Fibroblast of skin of scalp (primary cell): Measurements from ENCODE around the gene SPX. TPM values are rescaled to one million over a fixed set of nuclear protein-coding genes. Genes with fewer than 3 reads are reported as not detected.

Experiments
- DNase-seq: peaks from one replicate; pipeline ENCODE4 v3.0.0-alpha.2; 2013
- polyA plus RNA-seq, 2 experiments: library from polyadenylated mRNA; unstranded; fragments of 120-200 nt; gene quantifications; one replicate each; pipeline ENCODE4 v1.2.1, GENCODE V29; 2013; ENCODE audit not compliant: insufficient read length in 2 of 2

The SPX gene, protein sequence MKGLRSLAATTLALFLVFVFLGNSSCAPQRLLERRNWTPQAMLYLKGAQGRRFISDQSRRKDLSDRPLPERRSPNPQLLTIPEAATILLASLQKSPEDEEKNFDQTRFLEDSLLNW
- 1.1 TPM for polyA plus RNA-seq (2013, experiment 1 of 2; ENCODE audit: insufficient read length)
- 2.0 TPM for polyA plus RNA-seq (2013, experiment 2 of 2; ENCODE audit: insufficient read length)

DNA sequence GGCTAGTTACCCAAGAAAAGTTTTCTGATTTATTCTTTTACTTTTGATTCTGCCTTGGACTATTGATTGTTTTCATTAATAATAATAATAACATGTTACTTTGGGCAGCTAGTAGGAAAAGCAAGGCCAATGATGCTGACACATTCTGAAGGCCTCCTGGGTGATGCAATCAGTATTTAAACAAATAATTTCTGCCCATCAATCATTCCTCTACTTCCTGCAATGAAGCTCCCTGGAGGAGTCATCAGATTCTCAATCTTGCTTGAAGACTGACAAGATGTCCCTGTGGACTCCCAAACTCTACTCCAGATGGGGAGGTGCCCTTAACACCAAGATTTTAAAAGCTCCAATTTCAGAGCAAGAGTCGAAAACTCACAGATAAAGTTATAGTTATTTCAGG is at the start of gene SPX:
SPX (plus strand) TSS at position 244 of the 400 bp plus-strand sequence. CDS start 177 bp downstream, outside the sequence.
- DNase-seq = peak; percentile 46

DNA sequence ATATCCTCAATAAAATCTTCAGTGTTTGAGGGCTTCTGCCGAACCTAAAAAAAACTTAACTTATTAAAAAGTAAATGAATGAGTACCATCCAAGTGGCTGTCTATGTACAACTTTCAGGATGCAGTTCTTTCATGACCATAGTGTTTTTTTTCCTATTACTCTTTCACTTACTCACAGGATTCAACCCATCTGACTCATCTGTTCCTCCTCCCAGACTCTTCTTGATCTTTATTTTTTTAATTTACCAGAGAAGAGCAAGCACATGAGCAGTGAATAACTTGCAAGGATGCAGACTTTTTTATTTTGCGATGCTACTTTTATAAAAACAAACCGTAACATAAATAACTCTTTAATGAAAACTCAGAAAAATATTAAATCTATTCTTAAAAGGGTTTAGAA is 49.1 kb upstream of the SPX start:
- DNase-seq = peak; percentile 38

DNA sequence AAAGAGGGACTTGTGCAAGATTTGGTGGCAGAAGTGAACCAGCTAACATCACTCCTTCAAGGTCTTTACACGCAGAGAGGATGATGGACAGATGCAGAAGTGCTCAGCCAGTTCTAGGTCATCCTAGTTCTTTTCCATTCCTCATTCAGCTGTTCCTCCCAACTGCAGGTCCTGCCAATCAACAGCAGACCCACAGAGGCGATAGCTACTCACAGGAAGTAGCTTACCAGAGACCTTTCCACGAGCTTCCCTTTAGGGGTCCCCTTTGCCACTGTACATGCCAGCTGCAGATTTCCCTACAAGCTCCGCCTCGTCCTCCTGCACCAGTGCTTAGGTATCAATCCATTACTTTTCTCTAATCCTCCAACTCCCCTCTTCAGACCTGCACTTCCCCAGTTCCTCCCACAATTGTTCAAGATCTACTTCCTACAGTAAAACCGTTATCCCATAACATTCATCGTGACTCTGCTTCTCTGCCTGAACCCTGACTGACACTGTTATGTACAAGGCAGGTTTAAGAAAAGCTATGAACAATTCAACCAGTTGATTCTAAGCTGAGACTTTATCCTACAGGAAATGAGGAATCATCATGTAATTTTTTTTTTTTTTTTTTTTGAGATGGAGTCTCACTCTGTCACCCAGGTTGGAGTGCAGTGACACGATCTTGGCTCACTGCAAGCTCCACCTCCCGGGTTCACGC is 47.2 kb upstream of the SPX start:
- DNase-seq = no peak

DNA sequence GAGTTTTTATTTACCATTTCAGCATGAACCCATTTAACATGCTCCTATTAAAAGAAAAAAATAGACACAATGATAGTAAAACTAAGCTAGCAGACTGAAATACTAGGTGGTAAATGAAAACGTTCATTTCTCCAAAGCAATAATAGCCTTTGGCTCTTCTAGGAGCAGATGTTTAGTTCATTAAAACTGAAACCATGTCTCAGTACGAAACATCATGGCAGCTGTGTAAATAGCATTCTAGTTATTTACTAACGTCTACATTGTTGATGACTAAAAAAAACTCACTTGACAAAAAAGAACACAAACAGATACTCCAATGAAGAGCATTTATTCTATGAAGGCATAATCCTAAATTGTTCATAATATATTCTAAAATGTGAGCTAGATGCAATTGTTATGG is 42.6 kb upstream of the SPX start:
- DNase-seq = no peak

DNA sequence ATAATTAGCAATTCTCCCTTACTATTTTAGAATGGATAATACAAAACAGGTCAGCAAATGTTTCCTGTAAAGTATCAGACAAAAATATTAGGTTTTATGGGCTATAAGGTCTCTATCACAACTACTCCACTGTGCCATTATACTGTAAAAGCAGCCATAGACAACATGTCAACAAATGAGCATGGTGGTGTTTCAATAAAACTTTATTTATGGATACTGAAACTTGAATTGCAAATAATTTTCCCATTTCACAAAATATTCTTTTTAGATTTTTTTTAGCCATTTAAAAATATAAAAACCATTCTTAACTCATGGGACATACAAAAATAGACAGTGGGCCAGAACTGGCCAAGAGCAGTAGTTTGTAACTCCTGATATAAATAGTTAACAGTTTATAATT is 40.1 kb upstream of the SPX start:
- no peak for DNase-seq

DNA sequence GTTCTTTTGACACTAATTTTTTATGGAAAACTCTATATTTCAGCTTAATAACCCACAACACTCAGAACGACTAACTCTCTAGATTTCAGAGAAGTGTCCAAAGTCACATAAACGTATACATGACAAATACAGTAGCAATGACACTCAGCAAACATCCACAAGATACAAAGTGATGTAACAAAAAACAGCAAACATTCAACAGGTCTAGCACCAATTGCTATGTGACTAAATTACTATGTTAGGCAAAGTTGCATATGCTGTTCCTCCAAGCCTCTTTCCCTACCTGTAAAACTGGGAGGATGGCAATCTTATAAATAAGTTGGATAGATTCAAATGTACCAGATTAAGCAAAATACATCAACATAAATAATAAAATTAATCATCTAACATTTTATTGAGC is 26.3 kb upstream of the SPX start:
- DNase-seq = no peak

DNA sequence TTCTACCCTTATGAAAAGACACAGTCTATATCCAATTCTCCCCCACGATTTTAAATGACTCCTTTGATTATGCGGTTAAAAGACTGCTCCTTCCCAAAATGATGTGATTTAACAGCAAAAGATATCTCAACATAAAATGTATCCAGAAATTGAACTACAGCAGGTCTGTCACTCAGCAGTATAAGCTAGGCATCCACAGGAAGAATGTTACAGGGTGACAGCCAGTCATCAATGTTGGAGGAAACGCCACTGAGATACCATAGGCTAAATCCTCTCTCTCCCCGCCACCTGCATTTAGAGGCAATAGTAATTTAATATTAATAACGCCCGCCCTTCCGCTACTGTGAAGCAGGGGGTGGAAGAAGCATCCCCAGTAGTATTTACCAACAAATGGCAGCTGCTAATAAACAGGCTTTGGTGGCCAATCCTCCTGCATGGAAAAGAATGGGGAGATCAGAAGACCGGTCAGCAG is 25.3 kb upstream of the SPX start:
- no peak for DNase-seq

DNA sequence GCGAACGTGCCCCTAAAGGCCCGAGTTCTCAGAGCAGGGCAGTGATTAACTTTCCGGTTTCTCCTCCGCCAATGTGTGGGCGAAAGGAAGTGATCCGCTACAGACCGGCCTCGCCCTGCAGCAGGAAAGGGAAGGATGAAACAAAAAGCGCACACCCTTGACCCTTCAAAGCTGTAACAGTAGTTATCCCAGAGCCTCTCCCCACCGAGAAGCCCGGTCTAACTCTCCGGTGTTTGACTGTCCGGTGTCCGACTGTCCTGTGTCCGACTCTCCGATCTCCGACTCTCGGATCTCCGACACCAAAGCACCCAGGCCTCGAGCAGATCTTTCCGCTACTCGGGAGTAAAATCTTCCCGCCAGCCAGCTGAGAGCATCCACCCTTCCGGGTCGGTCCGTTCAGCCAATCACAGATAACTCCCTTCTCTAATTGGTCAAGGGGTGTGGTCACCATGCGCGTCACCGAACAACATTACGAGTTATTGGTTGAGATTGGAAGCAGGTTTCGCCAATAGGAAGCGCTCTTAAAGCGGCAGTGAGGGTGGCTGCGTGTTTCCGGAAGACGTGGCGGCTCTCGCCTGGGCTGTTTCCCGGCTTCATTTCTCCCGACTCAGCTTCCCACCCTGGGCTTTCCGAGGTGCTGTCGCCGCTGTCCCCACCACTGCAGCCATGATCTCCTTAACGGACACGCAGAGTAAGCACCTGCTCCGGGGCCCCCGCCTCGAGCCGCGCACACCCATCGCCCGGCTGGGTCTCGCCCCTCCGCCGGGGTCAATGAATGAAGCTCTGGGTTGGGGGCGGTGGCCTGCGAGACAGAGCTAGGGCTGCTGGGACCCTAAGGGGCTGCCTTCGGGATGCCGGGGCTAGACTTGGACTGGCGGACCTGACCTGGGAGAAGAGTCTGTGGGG is 24.6 kb upstream of the SPX start, which contains the start of the genes GOLT1B and RECQL:
GOLT1B (plus strand) TSS at position 532 of the 906 bp plus-strand sequence; CDS start at position 667, 135 bp downstream.
RECQL (minus strand) TSS at position 378 of the 906 bp plus-strand sequence. CDS start 2,065 bp downstream, outside the sequence.
- peak; percentile 99 for DNase-seq

DNA sequence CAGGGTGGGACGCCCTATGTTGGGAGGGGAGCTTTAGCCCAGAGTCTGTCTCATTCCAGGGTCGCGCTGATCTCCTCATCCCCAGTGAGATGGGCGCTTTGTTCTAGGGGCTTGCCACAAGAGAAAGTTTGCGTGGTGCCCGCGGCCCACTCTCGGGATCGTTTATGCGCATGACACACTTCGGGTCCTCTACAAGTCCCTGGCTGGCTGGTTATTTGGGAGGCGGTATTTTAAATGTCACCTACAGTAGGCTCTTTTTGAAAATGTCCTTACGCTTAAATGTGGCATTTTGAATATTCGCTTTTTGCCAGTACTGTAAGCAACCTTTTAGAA is 24.0 kb upstream of the SPX start:
- peak; percentile 39 for DNase-seq

DNA sequence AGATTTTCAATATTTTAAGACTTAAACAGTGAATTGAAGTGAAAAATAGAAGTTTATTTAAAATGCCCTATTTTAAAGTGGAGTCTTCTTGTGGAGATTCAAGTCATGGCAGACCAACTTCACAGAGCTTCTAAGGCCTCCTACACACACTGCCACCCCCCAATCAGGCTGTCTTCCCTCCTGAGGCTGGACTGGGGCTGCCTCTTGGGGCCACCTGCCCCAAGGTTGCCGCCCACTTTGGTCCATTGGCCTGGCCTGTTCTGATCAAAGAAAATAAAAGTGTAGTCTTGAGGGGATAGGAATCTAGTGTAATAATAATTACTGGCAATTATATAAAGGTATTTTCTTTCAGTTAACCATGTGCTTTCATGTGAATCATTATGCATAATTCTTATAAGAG is 23.2 kb upstream of the SPX start:
- no peak for DNase-seq

DNA sequence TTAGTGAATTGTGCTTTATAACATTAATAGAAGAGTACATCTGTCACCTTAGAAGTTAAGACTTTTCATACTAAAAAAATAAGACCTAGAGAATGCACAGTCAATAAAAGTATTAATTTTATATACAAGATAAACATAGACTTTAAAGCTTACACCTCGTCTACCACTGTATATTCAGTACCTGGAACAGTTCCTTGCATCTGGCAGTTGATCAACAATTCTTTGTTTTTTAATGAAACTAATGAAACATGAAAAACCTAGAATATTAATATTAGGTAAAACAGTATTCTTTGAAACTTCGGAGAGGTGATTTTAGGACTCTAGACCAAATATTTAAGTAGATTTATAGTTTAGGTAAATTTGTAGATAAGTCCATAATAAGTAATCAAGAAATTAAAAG is 20.2 kb upstream of the SPX start:
- DNase-seq = no peak

DNA sequence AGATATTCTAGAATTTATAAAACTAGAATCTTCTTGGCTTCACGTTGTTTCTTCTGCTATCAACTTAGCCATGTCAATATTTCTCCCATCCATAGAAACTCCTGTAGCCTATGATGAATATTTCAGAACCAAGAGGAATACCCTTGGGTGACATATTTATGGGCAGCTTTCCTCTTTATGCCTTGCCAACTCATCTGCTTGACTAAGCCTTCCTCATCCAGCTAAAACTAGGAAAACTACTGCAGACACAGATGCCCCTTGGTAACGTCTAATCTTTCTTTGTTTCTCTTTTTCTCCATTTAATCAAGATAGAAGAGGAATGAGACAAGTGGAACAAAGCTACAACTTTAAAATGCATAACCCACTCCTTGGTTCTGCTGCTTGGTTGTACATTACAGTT is 18.2 kb upstream of the SPX start:
- no peak for DNase-seq

DNA sequence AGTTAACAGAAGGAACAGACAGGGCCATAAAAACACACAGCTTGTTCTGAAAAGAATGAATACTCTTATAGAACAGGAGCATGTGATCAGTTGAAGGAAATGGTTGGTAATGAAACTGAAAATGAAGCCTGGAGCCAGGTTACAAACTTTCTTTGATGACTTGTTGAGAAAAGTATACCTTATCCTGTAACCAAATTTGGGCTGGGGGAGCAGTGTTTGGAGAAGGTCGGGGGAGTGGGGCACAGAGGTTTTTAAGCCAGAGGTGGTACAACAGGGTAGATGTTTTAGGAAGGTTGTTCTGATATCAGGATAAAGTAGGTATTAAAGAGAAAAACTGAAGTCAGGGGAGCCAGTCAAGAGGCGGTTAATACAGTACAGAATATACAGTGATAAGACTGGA is 16.3 kb upstream of the SPX start:
- DNase-seq = no peak

DNA sequence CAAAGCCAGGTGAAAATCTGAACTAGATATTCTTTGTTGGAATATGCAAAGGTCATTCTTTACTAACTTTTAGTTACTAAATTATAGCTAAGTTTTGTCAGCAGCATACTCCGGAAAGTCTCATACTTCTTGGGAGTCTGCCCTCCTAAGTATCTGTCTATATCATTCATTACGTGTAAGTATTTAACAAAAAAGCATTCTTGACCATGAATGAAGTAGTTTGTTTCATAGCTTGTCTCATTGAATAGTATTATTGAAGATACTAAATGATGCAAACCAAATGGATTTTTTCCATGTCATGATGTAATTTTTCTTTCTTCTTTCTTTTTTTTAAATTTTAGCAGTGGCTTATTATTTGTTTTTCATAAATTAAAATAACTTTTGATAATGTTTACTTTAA is 9.8 kb upstream of the SPX start:
- DNase-seq = no peak

DNA sequence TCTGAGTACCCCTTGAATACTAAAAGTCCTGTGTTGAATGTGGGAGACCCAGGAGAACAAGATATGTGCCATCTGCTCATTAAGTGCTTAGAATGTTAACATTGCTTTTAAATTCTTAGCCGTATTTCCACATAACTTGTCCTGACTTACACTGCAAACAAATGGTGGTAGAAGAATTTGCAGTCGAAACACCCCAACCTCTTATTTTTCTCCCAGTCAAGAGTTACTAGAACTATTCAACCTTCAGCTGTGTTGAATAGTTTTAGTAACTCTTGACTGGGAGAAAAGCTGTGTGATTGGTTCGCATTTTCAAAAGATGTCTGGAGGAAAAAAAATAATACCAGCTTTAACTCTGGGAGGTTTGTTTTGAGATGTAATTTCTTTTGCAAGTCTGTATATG is 7.6 kb upstream of the SPX start:
- DNase-seq = no peak

DNA sequence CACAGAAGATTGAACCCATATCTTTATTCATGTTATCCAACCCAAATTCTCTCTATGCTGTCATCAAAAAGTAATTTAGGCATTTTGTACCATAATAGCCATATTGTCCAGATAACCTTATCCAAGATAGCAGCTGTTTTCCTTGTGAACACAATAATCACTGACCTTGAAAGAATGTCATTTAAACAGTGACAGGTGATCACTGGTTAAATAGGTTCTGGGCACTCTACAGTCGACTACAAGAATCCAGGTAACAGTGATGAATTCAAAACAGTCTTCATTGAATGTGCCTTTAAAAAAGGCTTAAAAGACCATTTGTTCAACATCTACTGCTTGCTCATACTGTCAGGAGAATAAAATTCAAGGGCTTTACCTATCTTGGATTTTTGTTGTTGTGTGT is 4.6 kb upstream of the SPX start:
- no peak for DNase-seq

DNA sequence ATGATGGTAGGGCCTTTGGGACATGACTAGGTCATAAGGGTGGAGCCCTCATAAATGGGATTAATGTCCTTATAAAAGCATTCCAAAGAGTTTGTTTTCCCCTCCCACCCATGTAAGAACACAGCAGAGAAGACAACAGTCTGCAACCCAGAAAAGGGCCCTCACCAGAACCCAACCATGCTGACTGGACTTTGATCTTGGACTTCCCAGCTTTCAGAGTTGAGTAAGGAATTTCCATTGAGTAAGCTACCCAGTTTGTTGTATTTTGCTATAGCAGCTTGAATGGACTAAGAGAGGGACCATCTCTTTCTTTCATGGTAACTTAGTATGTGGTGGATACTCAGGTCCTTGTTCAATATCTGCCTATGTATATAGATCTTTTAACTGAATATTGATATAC is 2.9 kb upstream of the SPX start:
- no peak for DNase-seq

DNA sequence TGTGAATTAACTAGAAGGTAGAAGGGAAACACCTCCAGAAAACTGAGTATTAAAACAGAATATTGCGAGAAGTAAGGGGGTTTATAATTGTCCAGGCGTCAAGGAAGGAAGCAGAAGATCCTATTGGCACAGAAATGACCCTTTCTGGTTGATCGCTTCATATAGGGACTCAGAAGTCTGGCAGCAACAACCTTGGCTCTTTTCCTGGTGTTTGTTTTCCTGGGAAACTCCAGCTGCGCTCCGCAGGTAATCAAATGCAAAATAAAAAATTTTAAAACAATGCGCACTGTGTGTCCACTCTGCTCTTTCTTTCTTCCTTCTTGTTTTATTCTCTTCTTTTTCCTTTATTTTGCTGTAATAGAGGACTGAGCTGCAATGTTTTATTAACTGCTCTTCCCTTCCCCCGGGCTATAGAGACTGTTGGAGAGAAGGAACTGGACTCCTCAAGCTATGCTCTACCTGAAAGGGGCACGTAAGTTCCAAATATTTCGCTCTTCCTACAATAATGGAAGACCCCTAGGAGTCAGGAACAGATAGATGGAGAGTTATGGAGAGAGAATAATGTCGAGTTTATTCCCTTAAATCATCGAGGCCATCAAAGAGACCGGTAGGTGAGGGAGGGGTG is 737 bp downstream of the SPX start:
- DNase-seq = no peak

DNA sequence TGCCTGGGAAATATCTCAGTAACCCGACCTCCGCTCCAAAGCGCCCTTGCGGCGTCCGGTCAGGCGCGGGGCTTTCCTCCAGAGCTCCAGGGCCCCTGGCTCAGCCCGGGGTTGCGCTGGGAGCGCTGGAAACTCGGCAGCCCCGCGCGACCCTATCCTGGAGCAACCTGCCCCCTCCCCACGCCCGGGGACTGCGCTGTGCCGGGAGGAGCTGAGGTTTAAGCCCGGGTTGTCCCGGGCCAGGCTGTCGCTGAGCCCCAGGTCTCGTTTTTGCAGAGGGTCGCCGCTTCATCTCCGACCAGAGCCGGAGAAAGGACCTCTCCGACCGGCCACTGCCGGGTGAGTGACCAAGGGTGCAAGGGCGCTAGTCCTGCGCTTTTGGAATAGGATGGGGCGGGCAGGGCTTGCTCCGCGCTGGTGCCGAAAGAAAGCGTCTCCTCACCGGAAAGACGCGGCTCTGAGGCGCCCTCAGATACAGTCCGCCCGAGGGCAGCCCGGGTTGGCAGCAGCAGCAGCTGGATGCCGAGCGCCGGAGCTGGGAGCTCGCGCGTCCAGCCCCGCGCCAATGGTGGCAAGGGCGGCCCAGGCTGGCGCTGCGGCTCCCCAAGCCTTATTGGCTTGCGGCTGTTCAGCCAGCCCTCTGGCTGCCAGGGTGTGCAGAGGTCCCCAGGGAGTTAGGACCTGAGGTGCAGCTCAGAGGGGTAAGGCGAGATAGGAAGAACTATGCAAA is 1.5 kb downstream of the SPX start:
- peak; percentile 51 for DNase-seq

DNA sequence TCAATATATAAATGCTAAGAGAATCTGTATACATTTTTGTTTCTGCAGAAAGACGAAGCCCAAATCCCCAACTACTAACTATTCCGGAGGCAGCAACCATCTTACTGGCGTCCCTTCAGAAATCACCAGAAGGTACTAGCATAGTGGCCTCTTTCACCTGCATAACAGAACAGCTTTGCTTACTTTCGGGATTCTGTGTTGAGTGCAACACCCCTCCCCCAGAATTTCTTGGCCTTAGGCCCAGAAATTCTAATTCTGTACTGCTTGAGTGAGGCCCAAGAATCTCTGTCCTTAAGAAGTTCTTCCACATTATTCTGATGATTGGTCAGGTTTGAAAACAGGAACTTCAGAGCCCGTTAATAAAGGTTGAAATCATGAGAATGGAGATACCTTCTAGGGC is 2.9 kb downstream of the SPX start:
- DNase-seq = peak; percentile 9

DNA sequence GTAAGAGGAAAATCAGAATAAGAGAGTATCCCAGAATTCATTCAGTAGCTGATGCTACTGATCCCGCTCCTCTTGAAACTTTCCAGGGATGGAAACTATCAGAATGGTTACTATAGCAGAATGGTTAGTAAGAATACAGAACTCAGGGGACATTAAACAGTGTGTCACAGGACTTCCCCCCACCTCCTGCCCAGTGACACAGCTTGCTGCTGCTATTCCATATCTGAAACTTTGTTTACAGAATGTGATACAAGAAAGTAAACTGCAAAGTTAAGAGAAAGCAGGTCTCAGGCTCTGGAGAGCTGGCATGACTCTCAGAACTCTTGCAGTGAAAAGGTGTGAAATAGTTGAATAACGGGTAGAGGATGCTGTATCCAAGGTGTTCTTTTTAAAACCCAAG is 3.4 kb downstream of the SPX start:
- no peak for DNase-seq

DNA sequence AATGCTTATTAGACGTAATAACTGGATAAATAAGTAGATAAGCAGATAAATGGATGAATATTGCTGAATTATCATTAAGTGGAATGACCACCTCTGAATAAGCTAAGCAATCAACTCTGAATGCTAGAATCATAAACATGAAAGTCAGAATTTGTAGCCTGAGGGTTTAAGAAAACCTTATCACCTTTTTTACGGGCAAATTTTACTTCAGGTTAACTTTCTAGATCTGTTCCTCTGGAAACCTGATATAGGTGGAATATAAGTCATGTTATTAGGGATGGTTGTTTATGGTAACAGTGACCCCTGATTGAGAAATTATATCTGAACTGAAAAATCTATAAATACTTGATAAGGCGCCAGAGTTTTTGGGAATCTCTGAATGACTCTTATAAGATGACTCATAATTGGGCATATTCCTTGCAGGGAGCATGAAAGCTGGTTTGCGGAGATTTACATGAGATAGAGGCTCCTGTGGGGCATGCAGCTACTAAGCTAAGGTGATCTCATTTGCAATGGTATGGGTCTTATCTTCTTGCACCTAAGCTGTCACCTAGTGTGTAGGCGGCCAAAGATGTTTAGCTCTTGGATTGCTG is 12.1 kb downstream of the SPX start:
- DNase-seq = no peak
